ENCODE results near the gene TSACC. TPM values are rescaled to one million over a fixed set of nuclear protein-coding genes. Genes with fewer than 3 reads are reported as not detected.
"Not testable (repeated sequence)": the region's sequence is repeated elsewhere in the genome, so short reads cannot be mapped to it uniquely, and the experiment has no call there.

Gene TSACC
- 1.3 TPM in 1 of 2 replicates, not detected in the other for total RNA-seq (2014; rRNA removed; shearing (Covaris generic); ENCODE audit: low replicate concordance)

DNA sequence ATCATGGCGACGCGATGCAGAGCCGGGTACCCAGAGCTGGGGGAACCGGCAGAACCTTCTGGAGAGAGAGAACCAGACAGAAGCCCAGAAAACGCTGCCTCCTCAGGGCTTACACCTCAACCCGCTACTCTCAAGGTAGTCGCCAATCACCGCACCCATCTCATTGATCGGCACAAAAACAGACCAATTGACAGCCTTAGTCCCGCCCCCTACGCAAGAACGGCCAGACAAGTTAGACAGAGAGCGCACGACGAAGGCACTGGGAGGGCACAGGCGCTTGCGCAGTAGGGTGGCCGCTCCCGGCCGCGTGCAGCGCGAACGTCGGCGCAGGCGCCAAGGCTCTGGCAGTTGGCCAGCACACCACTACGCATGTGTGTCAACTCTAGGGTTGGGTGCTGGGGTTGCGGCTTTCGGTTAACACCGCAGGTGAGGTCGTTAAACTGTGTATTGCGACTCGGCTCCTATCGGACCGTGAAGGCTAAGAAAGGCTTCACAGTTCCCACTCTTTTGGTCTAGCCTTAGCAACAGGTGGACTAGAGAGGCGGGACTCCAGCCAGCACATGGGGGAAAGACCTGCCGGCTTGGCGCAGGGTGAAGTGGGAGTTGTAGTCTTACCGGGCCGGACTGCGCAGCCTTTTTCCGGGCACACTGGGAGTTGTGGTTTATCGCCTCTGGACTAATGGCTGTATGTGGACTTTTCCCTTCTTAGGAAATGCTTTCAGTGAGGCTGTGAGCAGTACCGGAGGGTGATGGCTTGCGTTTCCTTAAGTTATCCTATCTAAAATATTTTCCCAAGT is at the start of gene TSACC, which contains the start of gene CCT3:
TSACC (plus strand) TSS at position 347 of the 797 bp plus-strand sequence. CDS start 1,232 bp downstream, outside the sequence.
CCT3 (minus strand) TSS at position 113 of the 797 bp plus-strand sequence; CDS start at position 5, 108 bp downstream.
- no peaks in the 10 kb centered on the region for H3K27me3 ChIP-seq
- no peaks in the 10 kb centered on the region for H3K9me3 ChIP-seq
- peak; percentile 100 for DNase-seq
- peak within 1 kb of the TSS; percentile 80 for H3K4me3 ChIP-seq
- peaks cover 37% of the 10 kb centered on the region for H3K36me3 ChIP-seq

DNA sequence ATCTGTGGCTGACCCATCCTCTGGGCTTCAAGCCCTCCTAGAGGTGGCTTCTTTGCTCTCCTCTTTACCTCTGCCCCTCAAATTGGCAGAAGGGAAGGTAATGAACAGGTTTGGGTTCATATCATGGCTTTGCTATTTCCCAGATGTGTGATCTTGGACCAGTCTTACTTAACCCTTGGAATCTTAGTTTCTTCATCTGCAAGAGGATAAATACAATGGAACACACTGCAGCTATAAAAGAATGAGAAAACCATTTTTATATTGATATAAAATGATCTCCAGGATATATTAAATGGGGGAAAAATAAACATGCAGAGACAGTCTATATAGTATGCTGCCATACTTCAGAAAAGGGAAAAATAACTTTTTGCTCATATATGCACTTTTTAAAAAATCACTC is 48.5 kb upstream of the TSACC start:
- DNase-seq, result no peak
- Histone ChIP-seq H3K27me3 (no peaks in the 10 kb centered on the region), H3K36me3 (peaks cover 24% of the 10 kb centered on the region), H3K9me3 (no peaks in the 10 kb centered on the region), H3K4me3 (no peak overlapping the region)

DNA sequence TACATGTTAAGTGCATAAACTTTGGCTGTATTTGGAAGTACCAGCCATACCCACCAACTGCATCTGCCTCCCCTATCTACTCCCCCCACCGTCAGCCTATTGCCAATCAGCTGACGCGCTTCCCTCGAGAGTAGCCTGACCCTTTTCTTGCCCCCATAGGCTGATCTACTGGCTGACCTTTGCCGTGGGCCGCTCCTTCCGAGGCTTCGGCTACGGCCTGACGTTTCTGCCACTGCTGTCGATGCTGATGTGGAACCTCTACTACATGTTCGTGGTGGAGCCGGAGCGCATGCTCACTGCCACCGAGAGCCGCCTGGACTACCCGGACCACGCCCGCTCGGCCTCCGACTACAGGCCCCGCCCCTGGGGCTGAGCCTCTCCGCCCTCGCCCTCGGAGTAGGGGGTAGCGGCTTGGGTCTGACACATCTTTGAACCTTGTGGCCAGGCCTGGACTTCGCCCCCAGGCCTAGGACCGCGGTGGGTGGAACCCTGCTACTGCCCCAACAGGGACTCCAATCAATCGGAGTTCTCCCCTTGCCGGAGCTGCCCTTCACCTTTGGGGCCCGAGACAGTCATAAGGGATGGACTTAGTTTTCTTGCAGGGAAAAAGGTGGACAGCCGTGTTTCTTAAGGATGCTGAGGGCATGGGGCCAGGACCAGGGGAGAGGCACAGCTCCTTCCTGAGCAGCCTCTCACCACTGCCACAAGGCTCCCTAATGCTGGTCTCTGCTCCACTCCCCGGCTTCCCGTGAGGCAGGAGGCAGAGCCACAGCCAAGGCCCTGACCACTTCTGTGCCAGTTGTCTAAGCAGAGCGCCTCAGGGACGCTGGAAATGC is 46.9 kb upstream of the TSACC start:
- no peaks in the 10 kb centered on the region for H3K9me3 ChIP-seq
- DNase-seq, result no peak
- H3K36me3 ChIP-seq, result peaks cover 16% of the 10 kb centered on the region

DNA sequence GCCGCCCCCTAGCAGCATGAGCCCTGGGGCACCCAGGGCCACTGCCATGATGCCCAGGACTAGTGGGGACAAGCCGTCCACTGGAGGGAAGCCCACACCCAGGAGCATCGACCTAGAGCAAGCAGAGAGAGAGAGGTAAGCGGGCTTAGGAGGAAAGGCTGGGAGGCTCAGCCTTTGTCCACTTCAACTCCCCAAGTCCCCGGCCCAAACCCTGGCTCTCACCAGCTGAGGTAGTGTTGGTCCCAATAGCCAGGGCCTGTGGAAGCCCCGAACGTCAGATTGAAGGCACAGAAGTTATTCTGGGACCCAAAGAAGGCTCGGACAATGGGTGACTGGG is 45.3 kb upstream of the TSACC start:
- Histone ChIP-seq H3K27me3 (no peaks in the 10 kb centered on the region), H3K9me3 (no peaks in the 10 kb centered on the region)

More for the DNA sequence above, 46.9 kb upstream of the TSACC start:
- H3K4me3 ChIP-seq, result no peak overlapping the region
- H3K27me3 ChIP-seq, result no peaks in the 10 kb centered on the region

DNA sequence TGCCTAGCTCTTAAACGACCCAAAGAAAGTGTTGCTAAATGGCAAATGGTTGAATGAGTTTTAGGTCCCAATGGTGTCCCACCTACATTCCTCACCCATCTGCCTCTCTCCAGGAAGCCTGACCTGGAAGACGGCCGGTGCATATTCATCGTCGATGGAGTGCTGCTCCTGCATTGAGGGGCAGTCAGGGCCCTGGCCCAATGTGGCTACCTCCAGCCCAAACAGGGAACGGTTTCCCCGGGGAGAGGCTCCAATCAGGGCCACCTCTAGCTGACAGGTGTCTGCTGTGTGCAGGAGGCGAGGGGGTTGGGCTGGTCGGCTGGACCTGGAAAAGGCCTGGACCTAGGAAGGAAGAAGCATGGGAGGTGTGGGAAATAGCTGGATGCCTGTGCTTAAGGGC is 44.4 kb upstream of the TSACC start:
- Histone ChIP-seq H3K36me3 (peaks cover 8% of the 10 kb centered on the region), H3K27me3 (no peaks in the 10 kb centered on the region), H3K9me3 (no peaks in the 10 kb centered on the region), H3K4me3 (no peak overlapping the region)
- DNase-seq, result no peak

More for the DNA sequence above, 45.3 kb upstream of the TSACC start:
- H3K4me3 ChIP-seq, result no peak overlapping the region
- no peak for DNase-seq
- peaks cover 14% of the 10 kb centered on the region for H3K36me3 ChIP-seq

DNA sequence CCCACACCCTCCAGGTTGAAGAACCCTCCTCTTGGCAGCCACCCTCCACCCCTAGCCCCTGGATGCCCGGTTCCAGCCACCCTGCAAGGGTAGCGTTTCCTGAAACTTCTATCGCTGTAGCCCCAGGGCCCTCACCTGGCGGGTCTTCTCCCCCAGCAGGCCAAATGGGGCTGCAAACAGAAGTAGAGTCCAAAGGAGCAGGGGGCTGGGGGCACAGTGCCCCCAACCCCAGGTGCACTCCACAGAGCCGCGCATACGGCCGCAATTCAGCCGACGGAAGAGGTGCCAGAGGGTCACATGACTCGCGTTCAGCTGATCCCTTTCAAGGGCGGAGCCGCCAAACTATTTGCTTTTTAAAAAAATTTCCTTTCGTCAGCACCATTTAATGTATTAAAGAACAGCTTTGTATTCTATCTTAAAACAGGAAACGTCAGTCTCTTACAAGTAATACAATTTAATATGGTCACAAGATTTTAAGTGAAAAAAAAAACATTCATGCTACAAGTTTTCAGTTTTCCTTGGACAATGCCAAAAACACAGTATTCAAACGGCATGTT is 42.9 kb upstream of the TSACC start, which contains the start of gene GLMP:
GLMP (minus strand) TSS at position 289 of the 557 bp plus-strand sequence; CDS start at position 255, 34 bp downstream.
- Histone ChIP-seq H3K27me3 (no peaks in the 10 kb centered on the region), H3K4me3 (peak within 1 kb of the TSS; percentile 45), H3K9me3 (no peaks in the 10 kb centered on the region), H3K36me3 (peaks cover 6% of the 10 kb centered on the region)
- peak; percentile 29 for DNase-seq

DNA sequence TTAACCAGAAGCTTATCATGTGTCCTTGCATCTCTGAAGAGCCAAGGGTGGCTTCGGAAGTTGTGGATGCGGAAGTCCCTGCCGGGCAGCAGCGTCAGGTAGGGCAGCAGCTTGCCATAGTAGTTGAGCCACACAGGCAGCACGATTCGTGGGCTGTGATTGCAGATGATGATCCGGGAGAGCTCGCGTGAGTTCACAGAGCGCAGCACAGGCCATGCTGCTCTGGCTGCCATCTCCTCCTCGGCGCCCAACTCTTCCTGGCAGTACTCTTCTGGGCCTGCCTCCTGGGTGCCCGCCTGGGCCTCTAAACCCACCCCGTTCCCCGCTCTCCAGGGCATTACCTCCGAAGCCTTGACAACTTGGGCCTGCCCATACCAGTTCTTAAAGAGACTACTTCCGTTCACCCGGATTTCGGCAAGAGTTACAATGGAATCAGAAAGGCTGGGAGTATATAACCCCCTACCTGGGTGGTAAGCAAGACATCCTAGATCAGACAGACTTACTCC is 39.4 kb upstream of the TSACC start, which contains the start of gene VHLL:
VHLL (minus strand) TSS at position 456 of the 506 bp plus-strand sequence; CDS start at position 338, 118 bp downstream.
- H3K9me3 ChIP-seq, result no peaks in the 10 kb centered on the region
- H3K4me3 ChIP-seq, result no peak within 1 kb of the TSS
- H3K27me3 ChIP-seq, result no peaks in the 10 kb centered on the region
- no peak for DNase-seq
- H3K36me3 ChIP-seq, result peaks cover 10% of the 10 kb centered on the region

DNA sequence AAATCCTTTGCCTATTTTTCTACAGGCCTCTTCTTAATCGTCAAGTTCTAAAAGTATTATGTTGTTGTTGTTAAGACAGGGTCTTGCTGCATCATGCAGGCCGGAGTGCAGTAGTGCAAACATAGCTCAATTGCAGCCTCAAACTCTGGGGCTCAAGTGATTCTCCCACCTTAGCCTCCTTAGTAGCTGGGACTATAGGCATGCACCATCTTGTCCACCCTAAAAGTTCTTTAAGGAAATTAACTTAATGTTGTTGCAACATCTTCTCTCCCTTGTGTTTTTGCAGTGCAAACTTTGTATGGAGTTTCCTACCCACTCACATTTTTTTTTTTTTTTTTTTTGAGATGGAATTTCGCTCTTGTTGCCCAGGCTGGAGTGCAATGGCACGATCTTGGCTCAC is 35.1 kb upstream of the TSACC start:
- Histone ChIP-seq H3K9me3 (no peaks in the 10 kb centered on the region), H3K27me3 (no peaks in the 10 kb centered on the region), H3K4me3 (no peak overlapping the region), H3K36me3 (peaks cover 45% of the 10 kb centered on the region)
- DNase-seq, result no peak

DNA sequence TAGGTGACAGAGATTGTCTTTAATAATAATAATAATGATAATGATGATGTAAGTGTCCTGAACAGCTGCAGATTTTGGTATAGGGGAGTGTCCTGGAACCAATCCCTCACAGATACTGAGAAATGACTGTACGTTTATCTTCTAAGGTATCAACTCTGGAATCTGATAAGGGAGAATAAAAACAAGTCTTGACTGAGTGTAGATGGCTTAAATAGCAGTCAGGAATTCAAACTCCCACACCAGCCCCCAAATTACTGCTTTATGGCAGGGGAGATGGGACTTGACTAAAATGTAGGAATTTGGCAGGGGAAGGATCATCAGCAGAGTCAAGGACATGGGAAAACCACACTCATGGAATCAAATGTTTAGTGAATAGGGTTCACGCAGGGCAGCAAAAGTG is 33.1 kb upstream of the TSACC start:
- DNase-seq, result no peak
- peaks cover 65% of the 10 kb centered on the region for H3K36me3 ChIP-seq
- no peaks in the 10 kb centered on the region for H3K9me3 ChIP-seq
- no peaks in the 10 kb centered on the region for H3K27me3 ChIP-seq
- H3K4me3 ChIP-seq, result no peak overlapping the region

DNA sequence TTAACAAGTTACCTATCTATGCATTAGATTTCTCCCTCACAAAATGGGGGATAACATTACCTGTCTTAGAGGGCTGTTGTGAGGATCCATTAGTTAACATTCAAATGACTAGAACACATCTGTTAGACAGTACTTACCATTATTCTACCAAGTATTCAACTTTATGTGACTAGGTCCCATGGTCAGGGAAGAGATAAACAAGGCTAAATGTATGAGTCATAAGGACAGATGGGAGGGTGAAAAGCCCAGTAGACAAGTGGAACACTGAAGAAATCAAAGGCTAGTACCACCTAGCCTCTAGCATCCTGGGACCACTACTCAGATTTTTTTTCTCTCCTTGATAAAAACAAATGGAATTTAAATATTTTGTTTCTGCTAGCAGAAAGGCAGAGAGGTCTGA is 30.2 kb upstream of the TSACC start:
- Histone ChIP-seq H3K36me3 (peaks cover 89% of the 10 kb centered on the region), H3K4me3 (no peak overlapping the region), H3K27me3 (no peaks in the 10 kb centered on the region), H3K9me3 (no peaks in the 10 kb centered on the region)
- DNase-seq, result no peak

DNA sequence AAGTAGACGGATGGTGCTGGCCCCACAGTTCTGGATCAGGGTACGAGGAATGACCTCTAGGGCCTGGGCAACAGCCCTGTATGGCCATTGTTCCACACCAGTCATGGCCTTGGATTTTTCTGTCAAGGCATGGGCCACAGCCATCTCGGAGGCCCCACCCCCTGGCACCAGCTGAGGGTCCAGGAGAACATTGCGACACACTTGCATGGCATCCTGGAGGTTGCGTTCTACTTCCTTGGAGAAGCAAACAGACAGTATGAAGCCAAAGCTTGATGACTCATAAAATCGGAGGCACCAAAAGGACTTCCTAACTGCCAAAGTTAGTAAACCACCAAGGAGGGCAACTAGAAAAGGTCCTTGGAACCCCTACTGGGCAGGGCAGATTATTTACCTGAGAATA is 27.4 kb upstream of the TSACC start:
- DNase-seq, result peak; percentile 90
- peaks cover 96% of the 10 kb centered on the region for H3K36me3 ChIP-seq
- H3K27me3 ChIP-seq, result no peaks in the 10 kb centered on the region
- H3K4me3 ChIP-seq, result no peak overlapping the region
- no peaks in the 10 kb centered on the region for H3K9me3 ChIP-seq

DNA sequence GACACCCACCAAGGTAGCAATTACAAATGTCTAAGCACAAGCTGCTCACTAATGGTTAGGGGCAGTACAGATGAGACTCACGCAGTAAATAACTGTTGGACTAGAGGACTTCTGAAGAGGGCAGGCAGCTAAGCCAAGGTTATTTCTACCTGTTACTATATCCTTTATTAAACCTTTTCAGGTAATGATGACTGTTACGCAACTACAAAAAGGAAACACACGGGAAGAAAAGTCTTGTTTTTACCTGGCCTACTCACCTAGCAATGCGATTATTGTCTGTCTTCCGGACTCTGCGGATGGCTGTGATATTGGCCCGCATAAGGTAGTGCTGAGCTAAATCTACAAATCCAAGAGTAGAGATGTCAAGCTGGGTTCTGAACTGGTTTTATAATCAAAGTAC is 21.4 kb upstream of the TSACC start:
- Histone ChIP-seq H3K4me3 (no peak overlapping the region), H3K9me3 (no peaks in the 10 kb centered on the region), H3K27me3 (no peaks in the 10 kb centered on the region), H3K36me3 (peaks cover 97% of the 10 kb centered on the region)
- no peak for DNase-seq

DNA sequence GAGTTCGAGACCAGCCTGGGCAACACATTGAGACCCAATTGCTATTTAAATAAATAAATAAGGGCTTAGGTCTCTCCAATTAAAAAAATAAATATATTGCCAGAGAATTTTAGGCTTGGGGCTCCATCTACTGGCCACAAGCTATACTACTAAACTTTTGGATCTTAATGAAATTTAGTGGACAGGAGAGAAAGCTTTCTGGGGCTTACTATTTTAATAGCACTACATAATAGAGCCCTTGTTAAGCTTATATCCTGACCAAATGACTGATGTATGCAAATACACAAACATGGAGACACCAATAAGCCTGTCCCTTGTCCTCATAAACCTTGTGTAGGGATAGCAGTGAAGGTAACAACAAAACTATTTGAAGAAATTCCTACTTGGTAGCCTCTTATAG is 18.7 kb upstream of the TSACC start:
- no peak for DNase-seq
- no peaks in the 10 kb centered on the region for H3K27me3 ChIP-seq
- H3K9me3 ChIP-seq, result no peaks in the 10 kb centered on the region
- peaks cover 97% of the 10 kb centered on the region for H3K36me3 ChIP-seq
- no peak overlapping the region for H3K4me3 ChIP-seq

DNA sequence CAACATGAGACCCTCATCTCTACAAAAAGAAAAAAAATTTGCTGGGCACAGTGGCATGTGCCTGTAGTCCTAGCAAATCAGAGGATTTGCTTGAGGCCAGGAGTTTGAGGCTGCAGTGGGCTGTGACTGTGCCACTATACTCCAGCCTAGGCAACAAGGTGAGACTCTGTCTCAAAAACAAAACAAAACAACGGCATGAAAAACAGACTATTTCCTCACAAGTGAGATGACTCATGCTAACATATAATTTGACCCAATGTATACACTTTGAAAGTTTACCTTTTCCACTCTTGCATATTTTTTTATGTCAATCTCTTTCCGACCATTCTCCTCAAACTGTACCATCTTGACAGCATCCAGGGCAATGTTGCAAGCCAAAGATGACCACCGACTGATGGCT is 17.8 kb upstream of the TSACC start:
- Histone ChIP-seq H3K4me3 (no peak overlapping the region), H3K27me3 (no peaks in the 10 kb centered on the region), H3K9me3 (no peaks in the 10 kb centered on the region), H3K36me3 (peaks cover 95% of the 10 kb centered on the region)
- DNase-seq, result no peak

DNA sequence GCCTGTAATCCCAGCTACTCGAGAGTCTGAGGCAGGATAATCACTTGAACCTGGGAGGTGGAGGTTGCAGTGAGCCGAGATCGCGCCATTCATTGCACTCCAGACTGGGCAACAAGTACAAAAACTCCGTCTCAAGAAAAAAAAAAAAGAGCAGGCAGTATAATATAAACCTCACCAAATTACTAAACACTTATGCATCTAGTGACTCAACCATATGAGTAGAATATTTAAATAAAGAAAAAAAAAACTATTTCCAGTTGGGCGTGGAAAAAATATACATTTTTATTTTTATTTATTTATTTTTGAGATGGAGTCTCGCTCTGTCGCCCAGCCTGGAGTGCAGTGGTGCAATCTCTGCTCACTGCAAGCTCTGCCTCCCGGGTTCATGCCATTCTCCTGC is 15.1 kb upstream of the TSACC start:
- peak; percentile 33 for DNase-seq
- H3K4me3 ChIP-seq, H3K27me3 ChIP-seq, H3K9me3 ChIP-seq: not testable (repeated sequence)
- H3K36me3 ChIP-seq, result peaks cover 86% of the 10 kb centered on the region

DNA sequence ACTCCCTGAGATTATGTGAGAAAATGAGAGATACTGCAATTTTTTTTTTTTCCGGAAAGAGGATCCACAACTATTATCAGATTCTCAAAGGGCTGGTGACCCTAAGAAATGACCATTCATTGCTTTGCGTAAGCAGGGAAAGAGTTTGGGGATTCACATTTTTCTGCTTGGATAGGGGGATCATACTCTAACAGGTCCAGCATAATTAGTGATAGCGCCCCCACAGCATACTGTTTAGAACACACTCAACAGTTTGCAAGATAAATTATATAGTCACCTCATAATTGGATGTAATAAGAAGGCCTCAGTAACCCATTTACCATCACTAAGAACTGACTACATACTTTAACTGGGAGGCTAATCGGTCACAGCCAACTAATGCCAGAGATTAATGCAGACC is 2.1 kb upstream of the TSACC start:
- no peak for DNase-seq
- peak overlapping the region; percentile 80 for H3K4me3 ChIP-seq

More for the DNA sequence above, 2.1 kb upstream of the TSACC start:
- peaks cover 58% of the 10 kb centered on the region for H3K36me3 ChIP-seq
- H3K27me3 ChIP-seq, result no peaks in the 10 kb centered on the region
- H3K9me3 ChIP-seq, result no peaks in the 10 kb centered on the region
